Spleen (tissue), 11 donors: ENCODE data around the gene RBL1. TPM values are rescaled to one million over a fixed set of nuclear protein-coding genes. Genes with fewer than 3 reads are reported as not detected.

Experiments
- DNase-seq: peaks from one replicate; pipeline ENCODE4 v3.0.0-alpha.2; 2020
- H3K27ac ChIP-seq, 8 donors: fragments of 200-600 bp; sonication (generic) in 7 of 8; 1 replicate in 4 of 8; 2 replicates in 4 of 8; pipeline versions ENCODE4 v1.5.0 to v1.8.0; 2016 to 2021; ENCODE audit warnings: inconsistent platforms in 4 of 8, mild to moderate bottlenecking in 4 of 8, moderate library complexity in 1 of 8
- H3K27me3 ChIP-seq, 7 donors: fragments of 200-600 bp; sonication (generic) in 6 of 7; replicated peaks in 1 of 7; 1 replicate in 4 of 7; 2 replicates in 3 of 7; pipeline versions ENCODE4 v1.5.0 to v1.8.0; 2016 to 2021; ENCODE audit warnings: inconsistent platforms in 3 of 7, mild to moderate bottlenecking in 1 of 7
- H3K36me3 ChIP-seq, 6 donors: fragments of 200-600 bp; sonication (generic) in 5 of 6; 1 replicate in 4 of 6; 2 replicates in 2 of 6; pipeline versions ENCODE4 v1.5.0 to v1.8.0; 2016 to 2021; ENCODE audit warnings: inconsistent platforms in 2 of 6
- H3K4me1 ChIP-seq, 6 donors: fragments of 200-600 bp; sonication (generic) in 5 of 6; 1 replicate in 3 of 6; 2 replicates in 3 of 6; pipeline versions ENCODE4 v1.5.0 to v1.8.0; 2016 to 2021; ENCODE audit warnings: inconsistent platforms in 3 of 6
- H3K4me3 ChIP-seq, 8 donors: fragments of 200-600 bp; sonication (generic) in 7 of 8; 1 replicate in 4 of 8; 2 replicates in 4 of 8; pipeline versions ENCODE4 v1.5.0 to v1.8.0; 2016 to 2021; ENCODE audit warnings: inconsistent platforms in 4 of 8, mild to moderate bottlenecking in 4 of 8, moderate library complexity in 2 of 8
- H3K9me3 ChIP-seq, 8 donors: fragments of 200-600 bp; sonication (generic) in 7 of 8; 1 replicate in 4 of 8; 2 replicates in 4 of 8; pipeline versions ENCODE4 v1.5.0 to v1.8.0; 2016 to 2021; ENCODE audit warnings: inconsistent platforms in 4 of 8
- POLR2A ChIP-seq, 3 donors: fragments of 450-650 bp; IDR thresholded peaks; one replicate each; pipeline ENCODE4 v1.5.1; 2017; ENCODE audit warnings: antibody characterized with exemption in 3 of 3, mild to moderate bottlenecking in 1 of 3
- POLR2AphosphoS5 ChIP-seq, 3 donors: sonication (generic); formaldehyde crosslinking; IDR thresholded peaks; one replicate each; pipeline ENCODE4 v1.5.1; 2017; ENCODE audit warnings: antibody characterized with exemption in 3 of 3
- whole genome bisulfite sequencing, 5 donors: extraction: QIAGEN DNeasy Blood & Tissue Kit in 3 of 5; methylation state at CpG; one replicate each; pipeline versions ENCODE4 v1.1.5 to v1.1.7; 2013 to 2018; 5-methylcytosine and 5-hydroxymethylcytosine counted together
- intact Hi-C: fragments of 100-400 bp; cut with DNase I; formaldehyde crosslinking; loops from one replicate; pipeline ENCODE4 v1.15.0; 2023; ENCODE audit warnings: low total_unique reads
- polyA plus RNA-seq, 3 donors: library from polyadenylated mRNA; stranded (reverse); fragments of 200-250 nt; gene quantifications; one replicate each; pipeline ENCODE4 v1.2.1, GENCODE V29; 2013
- total RNA-seq, 7 donors: library from RNA; depleted of rRNA in 3 of 7; stranded (reverse); fragments of >200 nt in 3 of 7; fragmentation: NEBNext Ultra II Directional in 4 of 7; extraction: Animal tissue kit (Norgen Biotek cat#: 25700) in 4 of 7; gene quantifications; one replicate each; pipeline versions ENCODE4 v1.1.0 to v1.2.1, GENCODE V29; 2016 to 2021
- TF ChIP-seq, protein P1 (sequence below), 11 experiments: fragments of 200-600 bp in 7 of 11; fragments of 450-650 bp in 4 of 11; sonication (generic) in 4 of 11; IDR thresholded peaks in 8 of 11; conservative IDR thresholded peaks in 3 of 11; 1 replicate in 7 of 11; 2 replicates in 4 of 11; pipeline versions ENCODE4 v1.4.0 to v1.8.0; 2016 to 2021; ENCODE audit warnings: antibody characterized with exemption in 11 of 11, inconsistent platforms in 4 of 11, mild to moderate bottlenecking in 1 of 11
- donor health status: healthy with polysubstance abuse.
- donor health status: DM: no; HTN: no; CAD: no; lungs with moderate emphysema.
- donor health status: DM: no; HTN: no; CAD: no.
- donor health status: Bipolar disorder and iron deficiency.
- donor health status: healthy.
- donor health status: DM: no; HTN: no; CAD: no.
- donor health status: DM: yes; HTN: yes; CAD: no.

The RBL1 gene
- total and polyA plus RNA-seq, 10 donors = 1.8 to 18.8 (median 10.8) TPM

DNA sequence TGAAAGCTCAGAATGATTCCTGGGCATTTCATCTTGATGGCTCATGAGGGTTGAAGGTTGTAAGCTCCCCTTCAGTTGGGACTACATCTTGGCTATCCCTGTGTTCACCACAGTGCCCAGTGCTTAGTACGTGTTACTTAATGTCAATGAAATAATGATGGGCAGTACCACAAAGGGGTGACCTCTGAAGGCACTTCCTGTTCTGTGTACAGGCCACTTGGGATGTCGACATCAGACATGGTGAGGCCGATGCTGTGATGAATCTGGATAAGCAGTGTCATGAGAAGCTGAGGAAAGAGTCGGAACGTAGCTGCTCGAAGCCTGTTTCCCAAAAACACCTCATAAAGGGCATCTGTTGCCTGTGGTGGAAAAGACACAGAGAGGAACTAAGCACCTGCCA, 27.6 kb upstream of the RBL1 start:
- no peaks in the 10 kb centered on the region for H3K4me1 ChIP-seq
- TF ChIP-seq, protein P1, sequence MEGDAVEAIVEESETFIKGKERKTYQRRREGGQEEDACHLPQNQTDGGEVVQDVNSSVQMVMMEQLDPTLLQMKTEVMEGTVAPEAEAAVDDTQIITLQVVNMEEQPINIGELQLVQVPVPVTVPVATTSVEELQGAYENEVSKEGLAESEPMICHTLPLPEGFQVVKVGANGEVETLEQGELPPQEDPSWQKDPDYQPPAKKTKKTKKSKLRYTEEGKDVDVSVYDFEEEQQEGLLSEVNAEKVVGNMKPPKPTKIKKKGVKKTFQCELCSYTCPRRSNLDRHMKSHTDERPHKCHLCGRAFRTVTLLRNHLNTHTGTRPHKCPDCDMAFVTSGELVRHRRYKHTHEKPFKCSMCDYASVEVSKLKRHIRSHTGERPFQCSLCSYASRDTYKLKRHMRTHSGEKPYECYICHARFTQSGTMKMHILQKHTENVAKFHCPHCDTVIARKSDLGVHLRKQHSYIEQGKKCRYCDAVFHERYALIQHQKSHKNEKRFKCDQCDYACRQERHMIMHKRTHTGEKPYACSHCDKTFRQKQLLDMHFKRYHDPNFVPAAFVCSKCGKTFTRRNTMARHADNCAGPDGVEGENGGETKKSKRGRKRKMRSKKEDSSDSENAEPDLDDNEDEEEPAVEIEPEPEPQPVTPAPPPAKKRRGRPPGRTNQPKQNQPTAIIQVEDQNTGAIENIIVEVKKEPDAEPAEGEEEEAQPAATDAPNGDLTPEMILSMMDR (IDR thresholded peaks at IDR 0.05 in 8 of 11, conservative IDR thresholded peaks at IDR 0.05 in 3 of 11) = no peak
- TF ChIP-seq POLR2AphosphoS5 (IDR thresholded peaks at IDR 0.05) = peak in 1 of 3 donors; percentile 44

DNA sequence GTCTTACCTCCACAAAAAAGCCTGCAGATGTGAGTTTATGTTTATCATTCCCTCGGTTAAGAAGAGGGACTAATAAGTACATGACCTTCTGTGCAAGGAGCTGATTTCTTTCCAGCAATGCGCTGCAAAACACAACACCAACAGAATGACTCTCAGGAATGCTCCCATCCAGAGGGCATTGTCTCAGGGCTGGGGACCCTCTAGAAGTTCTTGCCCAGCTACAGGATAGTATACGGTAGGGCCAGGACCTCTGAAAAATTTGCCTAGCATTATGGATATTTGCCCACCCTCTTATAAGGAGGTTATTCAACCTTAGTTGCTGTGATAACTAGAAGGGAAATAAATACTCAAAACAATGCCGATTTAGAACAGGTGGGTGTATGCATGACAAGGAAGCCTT, 24.7 kb upstream of the RBL1 start:
- DNase-seq = no peak
- TF ChIP-seq POLR2A (IDR thresholded peaks at IDR 0.05) (no peak), POLR2AphosphoS5 (IDR thresholded peaks at IDR 0.05) (no peak)
- TF ChIP-seq, protein P1 (IDR thresholded peaks at IDR 0.05 in 8 of 11, conservative IDR thresholded peaks at IDR 0.05 in 3 of 11) = no peak
- WGBS, 5 donors = 70 to 90% (median 86%) methylated on average over 4 of the region's 4 CpGs
- no peaks in the 10 kb centered on the region for H3K9me3 ChIP-seq
- H3K27ac ChIP-seq = no peak overlapping the region
- H3K36me3 ChIP-seq = no peaks in the 10 kb centered on the region
- H3K27me3 ChIP-seq = no peaks in the 10 kb centered on the region
- no peaks in the 10 kb centered on the region for H3K4me1 ChIP-seq
- no peak overlapping the region for H3K4me3 ChIP-seq
- intact Hi-C loops = no loop called here

More for the DNA sequence above, 27.6 kb upstream of the RBL1 start:
- no peaks in the 10 kb centered on the region for H3K36me3 ChIP-seq
- no peaks in the 10 kb centered on the region for H3K9me3 ChIP-seq
- intact Hi-C loops = no loop called here
- DNase-seq = peak; percentile 37
- peak overlapping the region in 1 of 8 donors; percentile 3 for H3K27ac ChIP-seq
- H3K27me3 ChIP-seq = no peaks in the 10 kb centered on the region
- H3K4me3 ChIP-seq = no peak overlapping the region
- WGBS, 5 donors = 58 to 82% (median 66%) methylated on average over 6 of the region's 6 CpGs

DNA sequence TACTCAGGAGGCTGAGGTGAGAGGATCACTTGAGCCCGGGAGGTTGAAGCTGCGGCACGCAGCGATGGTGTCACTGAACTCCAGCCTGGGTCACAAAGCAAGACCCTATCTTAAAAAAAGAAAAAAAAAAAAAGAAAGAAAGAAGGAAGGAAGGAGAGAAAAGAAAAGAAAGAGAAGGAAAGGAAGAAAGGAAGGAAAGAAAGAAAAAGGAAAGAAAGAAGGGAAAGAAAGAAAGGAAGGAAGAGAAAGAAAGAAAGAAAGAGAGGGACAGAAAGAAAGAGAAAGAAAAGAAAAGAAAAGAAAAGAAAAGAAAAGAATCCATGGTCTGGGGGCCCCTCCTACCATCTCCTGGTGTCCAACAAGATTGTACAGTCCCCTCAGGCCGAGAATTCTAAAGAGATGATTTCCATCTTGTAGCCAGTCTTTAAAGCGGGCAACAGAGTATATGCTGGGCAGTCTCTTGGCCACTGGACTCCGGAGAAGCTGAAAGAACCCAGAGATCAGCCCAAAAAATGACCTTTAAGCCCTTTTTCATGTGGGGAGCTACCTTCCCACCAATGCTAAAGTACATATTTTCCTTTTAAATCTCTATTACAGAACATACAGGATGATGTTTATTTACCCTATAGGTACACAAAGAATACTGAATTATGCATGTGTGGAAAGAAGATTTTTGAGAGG, 23.7 kb upstream of the RBL1 start:
- no peaks in the 10 kb centered on the region for H3K9me3 ChIP-seq
- TF ChIP-seq POLR2A (IDR thresholded peaks at IDR 0.05) = no peak
- TF ChIP-seq POLR2AphosphoS5 (IDR thresholded peaks at IDR 0.05) = no peak
- TF ChIP-seq, protein P1 (IDR thresholded peaks at IDR 0.05 in 8 of 11, conservative IDR thresholded peaks at IDR 0.05 in 3 of 11) = no peak
- no peak overlapping the region for H3K27ac ChIP-seq
- intact Hi-C loops = no loop called here
- DNase-seq = peak; percentile 7
- H3K4me3 ChIP-seq = no peak overlapping the region
- no peaks in the 10 kb centered on the region for H3K36me3 ChIP-seq
- 91 to 97% (median 92%) methylated on average over 7 of the region's 7 CpGs for WGBS, 5 donors
- H3K4me1 ChIP-seq = no peaks in the 10 kb centered on the region
- H3K27me3 ChIP-seq = no peaks in the 10 kb centered on the region

DNA sequence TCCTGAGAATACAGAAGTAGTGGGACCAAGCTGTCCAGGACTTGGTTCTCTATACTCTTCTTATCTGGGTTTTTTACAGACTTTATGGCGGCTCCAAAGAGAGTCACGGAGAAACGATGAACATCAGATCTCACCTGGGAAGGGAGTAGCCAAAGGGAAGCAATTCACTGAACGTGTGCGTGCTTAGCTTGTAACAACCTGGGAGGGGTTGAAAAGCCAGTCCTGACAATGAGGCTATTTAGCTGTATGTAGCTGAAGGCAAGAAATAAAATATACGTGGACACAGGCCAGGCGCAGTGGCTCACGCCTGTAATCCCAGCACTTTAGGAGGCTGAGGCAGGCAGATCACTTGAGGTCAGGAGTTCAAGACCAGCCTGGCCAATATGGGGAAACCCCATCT, 18.2 kb upstream of the RBL1 start:
- no peak overlapping the region for H3K27ac ChIP-seq
- 94 to 97% (median 96%) methylated on average over 8 of the region's 8 CpGs for WGBS, 5 donors
- no peak for TF ChIP-seq POLR2AphosphoS5 (IDR thresholded peaks at IDR 0.05)
- TF ChIP-seq POLR2A (IDR thresholded peaks at IDR 0.05) = no peak
- TF ChIP-seq, protein P1 (IDR thresholded peaks at IDR 0.05 in 8 of 11, conservative IDR thresholded peaks at IDR 0.05 in 3 of 11) = no peak
- no peaks in the 10 kb centered on the region for H3K9me3 ChIP-seq
- no peaks in the 10 kb centered on the region for H3K36me3 ChIP-seq
- H3K27me3 ChIP-seq = no peaks in the 10 kb centered on the region
- intact Hi-C loops = no loop called here
- H3K4me3 ChIP-seq = no peak overlapping the region
- H3K4me1 ChIP-seq = no peaks in the 10 kb centered on the region
- DNase-seq = peak; percentile 12
